SK-N-MC (cell line): ENCODE measurements around the gene PATZ1.

Experiments used
- EZH2 ChIP-seq: fragments of 200-600 bp; sonication (generic); IDR thresholded peaks from one replicate; pipeline ENCODE4 v1.6.1; 2017; ENCODE audit warnings: antibody characterized with exemption
- FOXP2 ChIP-seq: optimal IDR thresholded peaks from 2 replicates; pipeline ENCODE3; 2011; ENCODE audit warnings: mild to moderate bottlenecking, moderate library complexity; ENCODE audit not compliant: insufficient read depth; ENCODE audit errors: extremely low read length, control extremely low read depth
- POLR2AphosphoS5 ChIP-seq: IDR thresholded peaks from 2 replicates; pipeline ENCODE4 v1.6.1; 2012; ENCODE audit warnings: mild to moderate bottlenecking, low read depth, low read length, borderline replicate concordance

DNA sequence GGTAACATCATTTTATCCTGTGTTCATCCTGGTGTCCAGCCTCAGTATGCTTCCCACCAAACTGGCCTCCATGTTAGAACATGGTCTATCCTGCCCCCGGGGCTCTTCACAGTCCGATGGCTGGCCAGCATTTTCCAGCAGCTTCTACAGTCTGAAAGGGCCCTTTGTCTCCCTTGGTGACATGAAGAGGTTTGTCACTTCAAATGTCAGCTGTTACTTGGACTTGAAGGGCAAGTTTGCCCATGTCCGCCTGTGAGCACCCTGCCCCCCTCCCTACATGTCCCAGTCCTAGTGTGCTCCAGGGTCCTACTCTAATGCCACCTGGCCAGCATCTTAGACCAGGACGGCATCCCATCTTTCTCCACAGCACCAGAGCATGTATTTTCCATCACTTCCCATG is 24.7 kb downstream of the PATZ1 start:
- TF ChIP-seq EZH2 (no peak), POLR2AphosphoS5 (no peak), FOXP2 (no peak)
